Measurements from ENCODE around the gene TAF1. TPM values are rescaled to one million over a fixed set of nuclear protein-coding genes. Genes with fewer than 3 reads are reported as not detected.

Gene TAF1
- total and polyA plus RNA-seq, 11 donors: 8.8 to 27.8 (median 17.1) TPM

DNA sequence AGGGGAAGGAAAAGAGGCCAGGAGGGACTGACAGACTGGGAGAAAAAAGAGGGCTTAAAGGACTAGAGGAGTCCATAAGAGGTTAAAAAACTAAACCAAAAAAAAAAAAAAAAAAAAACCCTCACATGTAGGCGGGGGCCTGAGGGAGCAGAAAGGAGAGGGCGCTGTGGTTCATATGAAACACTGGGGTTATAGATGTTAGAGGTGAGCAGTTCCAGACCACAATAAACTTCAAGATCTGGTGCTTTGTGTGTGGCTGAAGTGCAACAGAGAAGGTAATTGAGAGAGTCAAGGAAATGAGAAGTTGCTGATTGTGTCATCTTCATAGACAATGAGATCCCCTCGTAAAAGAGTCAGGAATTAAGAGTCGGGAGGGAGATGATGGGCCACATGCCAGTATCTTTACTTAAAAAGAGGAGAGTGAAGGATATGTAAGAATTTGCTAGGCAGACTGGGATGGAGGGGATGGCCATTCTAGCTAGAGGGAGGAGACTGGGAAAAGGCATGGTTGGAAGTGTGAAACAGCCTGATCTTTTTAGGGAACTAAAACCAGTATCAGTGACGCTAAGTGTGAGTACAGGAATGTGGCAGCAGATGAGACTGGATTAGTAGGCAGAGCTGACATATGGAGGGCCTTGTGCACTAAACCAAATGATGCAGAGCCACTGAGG, 148.3 kb downstream of the TAF1 start:
- peaks cover 0 to 9% (median 0%) of the 10 kb centered on the region in 12 donors for H3K9me3 ChIP-seq
- TF ChIP-seq POLR2A (IDR thresholded peaks at IDR 0.05): no peak
- TF ChIP-seq, protein P1, sequence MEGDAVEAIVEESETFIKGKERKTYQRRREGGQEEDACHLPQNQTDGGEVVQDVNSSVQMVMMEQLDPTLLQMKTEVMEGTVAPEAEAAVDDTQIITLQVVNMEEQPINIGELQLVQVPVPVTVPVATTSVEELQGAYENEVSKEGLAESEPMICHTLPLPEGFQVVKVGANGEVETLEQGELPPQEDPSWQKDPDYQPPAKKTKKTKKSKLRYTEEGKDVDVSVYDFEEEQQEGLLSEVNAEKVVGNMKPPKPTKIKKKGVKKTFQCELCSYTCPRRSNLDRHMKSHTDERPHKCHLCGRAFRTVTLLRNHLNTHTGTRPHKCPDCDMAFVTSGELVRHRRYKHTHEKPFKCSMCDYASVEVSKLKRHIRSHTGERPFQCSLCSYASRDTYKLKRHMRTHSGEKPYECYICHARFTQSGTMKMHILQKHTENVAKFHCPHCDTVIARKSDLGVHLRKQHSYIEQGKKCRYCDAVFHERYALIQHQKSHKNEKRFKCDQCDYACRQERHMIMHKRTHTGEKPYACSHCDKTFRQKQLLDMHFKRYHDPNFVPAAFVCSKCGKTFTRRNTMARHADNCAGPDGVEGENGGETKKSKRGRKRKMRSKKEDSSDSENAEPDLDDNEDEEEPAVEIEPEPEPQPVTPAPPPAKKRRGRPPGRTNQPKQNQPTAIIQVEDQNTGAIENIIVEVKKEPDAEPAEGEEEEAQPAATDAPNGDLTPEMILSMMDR (IDR thresholded peaks at IDR 0.05): peak in 1 of 12 donors; percentile 4
- no peaks in the 10 kb centered on the region for H3K36me3 ChIP-seq
- H3K27me3 ChIP-seq: no peaks in the 10 kb centered on the region
- H3K27ac ChIP-seq: peak overlapping the region in 10 of 12 donors; percentile 13 to 86 (median 76)
- intact Hi-C loops (cut with DNase I): no loop called here
- DNase-seq (no peak), ATAC-seq (peak; percentile 55 to 74 (median 72))
- WGBS, 4 donors: 12 to 28% (median 22%) methylated on average over 5 of the region's 5 CpGs
- H3K4me3 ChIP-seq: no peak overlapping the region
- no peaks in the 10 kb centered on the region for H3K4me1 ChIP-seq

DNA sequence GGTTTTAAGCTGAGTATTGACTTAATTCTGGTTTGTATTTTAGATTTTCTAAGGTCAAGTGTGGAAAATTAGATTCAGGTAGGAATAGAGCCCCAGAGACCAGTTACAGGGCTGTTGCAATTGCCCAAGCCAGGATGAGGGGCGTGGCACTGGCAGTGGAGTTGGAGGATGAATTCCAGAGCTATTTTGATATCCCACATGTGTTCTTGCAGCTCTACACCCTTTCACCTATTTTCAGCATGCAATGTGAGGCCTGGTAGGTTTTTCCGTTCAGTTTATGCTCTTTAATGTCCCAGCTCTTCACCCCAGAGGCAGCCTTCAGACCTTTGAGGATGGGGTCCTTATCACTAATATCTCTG, 148.9 kb downstream of the TAF1 start:
- Histone ChIP-seq H3K4me3 (no peak overlapping the region), H3K27ac (peak overlapping the region in 11 of 12 donors; percentile 20 to 86 (median 74)), H3K36me3 (no peaks in the 10 kb centered on the region), H3K27me3 (no peaks in the 10 kb centered on the region), H3K9me3 (peaks cover 0 to 9% (median 0%) of the 10 kb centered on the region in 12 donors), H3K4me1 (no peaks in the 10 kb centered on the region)
- TF ChIP-seq POLR2A (IDR thresholded peaks at IDR 0.05): no peak
- TF ChIP-seq, protein P1 (IDR thresholded peaks at IDR 0.05): no peak
- DNase-seq (peak in 4 of 5 donors; percentile 18 to 56 (median 38)), ATAC-seq (peak; percentile 87 to 96 (median 93))
- intact Hi-C loops (cut with DNase I): no loop called here
- 44 to 61% (median 48%) methylated on average over 2 of the region's 2 CpGs for WGBS, 4 donors

Other genes with a start within 250 kb of the TAF1 start
- gene MED12, start 247.8 kb upstream of the TAF1 start, total RNA-seq: 10 to 100 TPM; 15.0 to 37.4 (median 25.8) TPM
- gene MED12, start 247.8 kb upstream of the TAF1 start, polyA plus RNA-seq: 1 to 10 TPM; 6.2 to 8.9 TPM
- 1 to 10 TPM in 1 of 9 donors, under 1 TPM in 8; 0.14 to 1.3 (median 0.52) TPM for gene NLGN3, start 221.5 kb upstream of the TAF1 start, total RNA-seq
- under 1 TPM; 0.15 to 0.19 TPM for gene NLGN3, start 221.5 kb upstream of the TAF1 start, polyA plus RNA-seq
- gene GJB1, start 143.1 kb upstream of the TAF1 start, total RNA-seq: not detected
- gene GJB1, start 143.1 kb upstream of the TAF1 start, polyA plus RNA-seq: not detected
- 10 to 100 TPM; 11.3 to 22.9 (median 15.2) TPM for gene ZMYM3, start 112.2 kb upstream of the TAF1 start, total RNA-seq
- 1 to 10 TPM; 5.1 to 6.8 TPM for gene ZMYM3, start 112.2 kb upstream of the TAF1 start, polyA plus RNA-seq
- 100 to 1,000 TPM in 7 of 9 donors, 10 to 100 TPM in 2; 97.0 to 177 (median 113) TPM for gene NONO, start 82.7 kb upstream of the TAF1 start, total RNA-seq
- gene NONO, start 82.7 kb upstream of the TAF1 start, polyA plus RNA-seq: 100 to 1,000 TPM in 1 of 2 donors, 10 to 100 TPM in 1; 38.9 to 125 TPM
- gene ITGB1BP2, start 64.6 kb upstream of the TAF1 start, total RNA-seq: 100 to 1,000 TPM in 2 of 9 donors, 10 to 100 TPM in 7; 64.2 to 162 (median 84.9) TPM
- 10 to 100 TPM; 90.4 to 91.7 TPM for gene ITGB1BP2, start 64.6 kb upstream of the TAF1 start, polyA plus RNA-seq
- 10 to 100 TPM; 64.8 to 84.1 (median 77.4) TPM for gene OGT, start 166.7 kb downstream of the TAF1 start, total RNA-seq
- 10 to 100 TPM; 20.0 to 33.3 TPM for gene OGT, start 166.7 kb downstream of the TAF1 start, polyA plus RNA-seq
- 1 to 10 TPM in 6 of 9 donors, under 1 TPM in 3; 0.56 to 1.6 (median 1.1) TPM for gene GCNA, start 212.1 kb downstream of the TAF1 start, total RNA-seq
- gene GCNA, start 212.1 kb downstream of the TAF1 start, polyA plus RNA-seq: 1 to 10 TPM; 1.1 to 2.0 TPM